ENCODE results near the gene HIC2. TPM values are rescaled to one million over a fixed set of nuclear protein-coding genes. Genes with fewer than 3 reads are reported as not detected.
A peak's percentile ranks its signal among the peaks of the same experiment; 100 is the strongest.

Gene HIC2
- total and polyA plus RNA-seq, 9 of the 15 experiments (the other 6 are each of a cell fraction or from before 2014, with no cell fraction given): 1.7 to 117 (median 35.5) TPM

- TF ChIP-seq NONO (IDR thresholded peaks at IDR 0.05; ENCODE audit: low read depth in 2 of 2, low read length in 1 of 2) (no peak), MGA (IDR thresholded peaks at IDR 0.05) (no peak), TRIM28 (IDR thresholded peaks at IDR 0.05) (no peak), ZC3H11A (IDR thresholded peaks at IDR 0.05; ENCODE audit: low read depth, low read length) (no peak), NKRF (IDR thresholded peaks at IDR 0.05; ENCODE audit: borderline replicate concordance) (no peak), SNAPC5 (CRISPR knock-in tag; IDR thresholded peaks at IDR 0.05) (no peak), ZBTB7A (IDR thresholded peaks at IDR 0.05; ENCODE audit: borderline replicate concordance, control insufficient read depth, low read depth, low read length) (peak; percentile 62; the same call in 1 of the 2 replicates), TEAD4 (IDR thresholded peaks at IDR 0.05; ENCODE audit: low read length) (no peak; the same call in 1 of the 2 replicates), TEAD4 (CRISPR knock-in tag; IDR thresholded peaks at IDR 0.05; ENCODE audit: borderline replicate concordance) (peak; percentile 13; the same call in 1 of the 2 replicates), GTF2E2 (tag; IDR thresholded peaks at IDR 0.05) (no peak), IRF1 (CRISPR knock-in tag; IDR thresholded peaks at IDR 0.05; ENCODE audit: borderline replicate concordance) (no peak)
Measured at GRCh38 chr22:21450320-21450831, 33.2 kb downstream of the HIC2 start (continued).

Data from K562 (cell line).